ENCODE measurements around the gene SLC22A13.

Gene SLC22A13

GRCh38 chr3:38247366-38248035 lies 18.1 kb upstream of the SLC22A13 start:
- no peak overlapping the region for H3K4me3 ChIP-seq (ENCODE audit: low read depth, low read length)
- TF ChIP-seq, protein P1, sequence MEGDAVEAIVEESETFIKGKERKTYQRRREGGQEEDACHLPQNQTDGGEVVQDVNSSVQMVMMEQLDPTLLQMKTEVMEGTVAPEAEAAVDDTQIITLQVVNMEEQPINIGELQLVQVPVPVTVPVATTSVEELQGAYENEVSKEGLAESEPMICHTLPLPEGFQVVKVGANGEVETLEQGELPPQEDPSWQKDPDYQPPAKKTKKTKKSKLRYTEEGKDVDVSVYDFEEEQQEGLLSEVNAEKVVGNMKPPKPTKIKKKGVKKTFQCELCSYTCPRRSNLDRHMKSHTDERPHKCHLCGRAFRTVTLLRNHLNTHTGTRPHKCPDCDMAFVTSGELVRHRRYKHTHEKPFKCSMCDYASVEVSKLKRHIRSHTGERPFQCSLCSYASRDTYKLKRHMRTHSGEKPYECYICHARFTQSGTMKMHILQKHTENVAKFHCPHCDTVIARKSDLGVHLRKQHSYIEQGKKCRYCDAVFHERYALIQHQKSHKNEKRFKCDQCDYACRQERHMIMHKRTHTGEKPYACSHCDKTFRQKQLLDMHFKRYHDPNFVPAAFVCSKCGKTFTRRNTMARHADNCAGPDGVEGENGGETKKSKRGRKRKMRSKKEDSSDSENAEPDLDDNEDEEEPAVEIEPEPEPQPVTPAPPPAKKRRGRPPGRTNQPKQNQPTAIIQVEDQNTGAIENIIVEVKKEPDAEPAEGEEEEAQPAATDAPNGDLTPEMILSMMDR (IDR thresholded peaks at IDR 0.05; ENCODE audit: control insufficient read depth, extremely low read depth, insufficient read depth) = peak; percentile 35; the same call in 1 of the 2 replicates
- DNase-seq (ENCODE audit: low read depth) = peak; percentile 41

- TF ChIP-seq, protein P1 (IDR thresholded peaks at IDR 0.05; ENCODE audit: control insufficient read depth, extremely low read depth, insufficient read depth) = no peak
- no peak overlapping the region for H3K4me3 ChIP-seq (ENCODE audit: low read depth, low read length)
- no peak for DNase-seq (ENCODE audit: low read depth)
These were observed 15.4 kb upstream of the SLC22A13 start for GRCh38 chr3:38250198-38250597.

DNA sequence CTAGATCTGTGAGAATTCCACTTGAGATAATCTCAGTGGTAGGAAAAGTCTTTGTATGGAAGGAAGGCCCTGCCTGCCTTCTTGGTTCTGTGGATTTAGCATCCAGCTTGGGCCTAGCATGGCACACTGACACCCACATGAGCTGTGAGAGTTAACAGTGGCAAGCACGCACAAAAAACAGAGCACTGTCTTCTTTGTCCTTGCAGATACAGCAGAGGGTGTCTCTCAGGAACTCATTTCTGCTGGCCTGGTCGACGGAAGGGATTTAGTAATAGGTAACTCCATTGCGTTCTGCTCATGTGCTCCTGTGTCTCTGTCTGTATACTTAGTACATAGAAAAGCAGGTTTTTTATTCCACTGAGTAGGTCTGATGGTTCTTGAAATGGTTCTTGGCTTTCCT lies 14.4 kb upstream of the SLC22A13 start:
- no peak for DNase-seq (ENCODE audit: low read depth)

DNA sequence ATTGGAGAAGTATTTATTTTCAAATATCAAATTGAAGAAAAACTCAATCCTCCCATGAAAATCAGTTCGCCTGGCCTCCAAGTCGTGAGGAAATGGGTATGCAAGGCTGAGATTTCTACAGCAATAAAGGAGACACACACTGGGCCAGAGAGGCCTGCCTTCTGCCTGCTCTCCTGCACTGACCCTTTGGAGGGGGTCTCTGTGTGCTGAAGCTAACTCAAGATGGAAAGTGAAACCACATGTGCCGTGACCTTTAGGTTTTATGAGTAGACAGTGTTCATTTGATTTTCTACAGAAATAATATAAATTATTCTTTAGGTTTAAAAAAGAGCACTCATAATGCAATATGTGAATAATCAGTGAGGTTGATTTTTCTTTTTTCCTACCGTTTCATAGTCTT lies 11.9 kb upstream of the SLC22A13 start:
- DNase-seq (ENCODE audit: low read depth) = no peak
- TF ChIP-seq, protein P1 (IDR thresholded peaks at IDR 0.05; ENCODE audit: control insufficient read depth, extremely low read depth, insufficient read depth) = no peak
- no peak overlapping the region for H3K4me3 ChIP-seq (ENCODE audit: low read depth, low read length)

More for the DNA sequence above, 14.4 kb upstream of the SLC22A13 start:
- no peak overlapping the region for H3K4me3 ChIP-seq (ENCODE audit: low read depth, low read length)
- TF ChIP-seq, protein P1 (IDR thresholded peaks at IDR 0.05; ENCODE audit: control insufficient read depth, extremely low read depth, insufficient read depth) = no peak

GRCh38 chr3:38254872-38255271 lies 10.7 kb upstream of the SLC22A13 start:
- no peak overlapping the region for H3K4me3 ChIP-seq (ENCODE audit: low read depth, low read length)
- TF ChIP-seq, protein P1 (IDR thresholded peaks at IDR 0.05; ENCODE audit: control insufficient read depth, extremely low read depth, insufficient read depth) = no peak
- no peak for DNase-seq (ENCODE audit: low read depth)

DNA sequence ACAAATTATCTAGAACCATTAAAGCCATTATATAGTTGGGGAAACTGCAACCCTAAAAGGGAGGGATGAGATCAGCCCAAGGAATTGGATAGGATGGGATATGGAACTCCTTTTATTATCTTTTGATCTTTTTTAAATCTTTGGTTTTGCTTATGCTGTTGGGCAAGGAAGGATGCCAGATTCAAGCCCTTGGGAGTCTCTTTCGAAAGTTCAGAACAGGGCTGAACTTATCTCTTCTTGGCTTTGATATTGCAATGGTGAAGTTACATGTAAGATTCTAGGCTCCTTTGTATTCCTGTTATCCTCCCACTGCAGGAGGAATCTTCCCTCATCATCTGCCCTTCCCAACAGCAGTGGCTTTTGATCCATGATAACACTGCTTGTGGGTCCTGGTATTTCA lies 10.0 kb upstream of the SLC22A13 start:
- TF ChIP-seq, protein P1 (IDR thresholded peaks at IDR 0.05; ENCODE audit: control insufficient read depth, extremely low read depth, insufficient read depth) = no peak
- no peak overlapping the region for H3K4me3 ChIP-seq (ENCODE audit: low read depth, low read length)
- DNase-seq (ENCODE audit: low read depth) = no peak

GRCh38 chr3:38257583-38257982 lies 8.0 kb upstream of the SLC22A13 start:
- DNase-seq (ENCODE audit: low read depth) = no peak
- H3K4me3 ChIP-seq (ENCODE audit: low read depth, low read length) = no peak overlapping the region
- TF ChIP-seq, protein P1 (IDR thresholded peaks at IDR 0.05; ENCODE audit: control insufficient read depth, extremely low read depth, insufficient read depth) = no peak
